ENCODE measurements around the gene PTPN4. TPM values are rescaled to one million over a fixed set of nuclear protein-coding genes. Genes with fewer than 3 reads are reported as not detected.

Gene PTPN4
- total RNA-seq, 1 donor from 2014 or later: 45.4 TPM

- H3K9me3 ChIP-seq (replicated peaks): no peaks in the 10 kb centered on the region
- no peak for DNase-seq
- no peak for TF ChIP-seq CTCF (IDR thresholded peaks at IDR 0.05; ENCODE audit: borderline replicate concordance)
- peaks cover 66% of the 10 kb centered on the region for H3K36me3 ChIP-seq
- no peak overlapping the region for H3K27ac ChIP-seq (replicated peaks)
- H3K27me3 ChIP-seq (ENCODE audit: low read depth): no peaks in the 10 kb centered on the region
- no peak overlapping the region for H3K4me3 ChIP-seq
- intact Hi-C loops (cut with micrococcal nuclease): no loop called here
- no peaks in the 10 kb centered on the region for H3K4me1 ChIP-seq
Observed at GRCh38 chr2:119950966-119951365, 191.2 kb downstream of the PTPN4 start.

- Histone ChIP-seq H3K9me3 (replicated peaks) (no peaks in the 10 kb centered on the region), H3K4me3 (no peak overlapping the region), H3K27ac (replicated peaks) (no peak overlapping the region), H3K36me3 (peaks cover 59% of the 10 kb centered on the region), H3K27me3 (ENCODE audit: low read depth) (no peaks in the 10 kb centered on the region), H3K4me1 (no peaks in the 10 kb centered on the region)
- DNase-seq: no peak
- TF ChIP-seq CTCF (IDR thresholded peaks at IDR 0.05; ENCODE audit: borderline replicate concordance): no peak
- intact Hi-C loops (cut with micrococcal nuclease): no loop called here
Observed at GRCh38 chr2:119958670-119959268, 199.0 kb downstream of the PTPN4 start.

- Histone ChIP-seq H3K27ac (replicated peaks) (no peak overlapping the region), H3K27me3 (ENCODE audit: low read depth) (no peaks in the 10 kb centered on the region), H3K4me3 (no peak overlapping the region), H3K4me1 (no peaks in the 10 kb centered on the region), H3K36me3 (peaks cover 57% of the 10 kb centered on the region), H3K9me3 (replicated peaks) (no peaks in the 10 kb centered on the region)
- intact Hi-C loops (cut with micrococcal nuclease): no loop called here
- no peak for DNase-seq
- TF ChIP-seq CTCF (IDR thresholded peaks at IDR 0.05; ENCODE audit: borderline replicate concordance): no peak
Observed at GRCh38 chr2:119960821-119961220, 201.1 kb downstream of the PTPN4 start.

GRCh38 chr2:119981896-119982295 lies 222.2 kb downstream of the PTPN4 start:
- Histone ChIP-seq H3K9me3 (replicated peaks) (no peaks in the 10 kb centered on the region), H3K4me1 (peaks cover 10% of the 10 kb centered on the region), H3K36me3 (peaks cover 8% of the 10 kb centered on the region), H3K27ac (replicated peaks) (no peak overlapping the region), H3K27me3 (ENCODE audit: low read depth) (no peaks in the 10 kb centered on the region), H3K4me3 (no peak overlapping the region)
- no peak for DNase-seq
- intact Hi-C loops (cut with micrococcal nuclease): no loop called here
- no peak for TF ChIP-seq CTCF (IDR thresholded peaks at IDR 0.05; ENCODE audit: borderline replicate concordance)

- no peak for TF ChIP-seq CTCF (IDR thresholded peaks at IDR 0.05; ENCODE audit: borderline replicate concordance)
- H3K4me1 ChIP-seq: peaks cover 10% of the 10 kb centered on the region
- no peak overlapping the region for H3K27ac ChIP-seq (replicated peaks)
- DNase-seq: no peak
- H3K4me3 ChIP-seq: no peak overlapping the region
- H3K9me3 ChIP-seq (replicated peaks): no peaks in the 10 kb centered on the region
- H3K36me3 ChIP-seq: peaks cover 3% of the 10 kb centered on the region
- H3K27me3 ChIP-seq (ENCODE audit: low read depth): no peaks in the 10 kb centered on the region
- intact Hi-C loops (cut with micrococcal nuclease): no loop called here
Observed at GRCh38 chr2:119982506-119982905, 222.8 kb downstream of the PTPN4 start.
